ENCODE data around the gene MED9.

DNA sequence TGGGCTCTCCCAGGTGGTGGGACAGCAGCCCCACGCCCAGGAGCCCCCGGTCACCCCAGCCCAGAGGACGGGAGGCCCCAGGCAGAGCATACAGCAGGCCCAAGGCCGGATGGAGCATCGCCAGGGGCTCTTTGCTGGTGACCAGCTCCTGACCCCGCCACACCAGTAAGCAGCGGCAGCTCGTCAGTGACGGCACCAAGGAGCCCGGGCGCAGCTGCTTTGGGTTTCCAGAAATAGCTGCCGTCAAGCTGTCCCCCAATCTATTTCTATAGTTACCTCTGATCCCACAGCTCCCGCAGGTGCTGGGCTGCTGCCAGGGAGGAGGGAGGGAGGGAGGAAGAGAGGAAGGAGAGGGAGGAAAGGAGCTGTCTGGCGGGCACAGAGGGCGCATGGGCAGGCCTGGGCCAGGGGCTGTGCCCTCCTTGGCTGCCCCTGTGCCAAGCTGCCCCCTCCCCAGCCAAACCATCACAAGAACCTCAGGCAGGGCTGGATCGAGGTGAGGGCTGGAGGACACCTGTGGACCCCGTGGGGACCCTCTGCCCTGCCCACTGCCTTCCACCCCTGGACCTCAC, 30.2 kb downstream of the MED9 start:
- TF ChIP-seq, protein P1, sequence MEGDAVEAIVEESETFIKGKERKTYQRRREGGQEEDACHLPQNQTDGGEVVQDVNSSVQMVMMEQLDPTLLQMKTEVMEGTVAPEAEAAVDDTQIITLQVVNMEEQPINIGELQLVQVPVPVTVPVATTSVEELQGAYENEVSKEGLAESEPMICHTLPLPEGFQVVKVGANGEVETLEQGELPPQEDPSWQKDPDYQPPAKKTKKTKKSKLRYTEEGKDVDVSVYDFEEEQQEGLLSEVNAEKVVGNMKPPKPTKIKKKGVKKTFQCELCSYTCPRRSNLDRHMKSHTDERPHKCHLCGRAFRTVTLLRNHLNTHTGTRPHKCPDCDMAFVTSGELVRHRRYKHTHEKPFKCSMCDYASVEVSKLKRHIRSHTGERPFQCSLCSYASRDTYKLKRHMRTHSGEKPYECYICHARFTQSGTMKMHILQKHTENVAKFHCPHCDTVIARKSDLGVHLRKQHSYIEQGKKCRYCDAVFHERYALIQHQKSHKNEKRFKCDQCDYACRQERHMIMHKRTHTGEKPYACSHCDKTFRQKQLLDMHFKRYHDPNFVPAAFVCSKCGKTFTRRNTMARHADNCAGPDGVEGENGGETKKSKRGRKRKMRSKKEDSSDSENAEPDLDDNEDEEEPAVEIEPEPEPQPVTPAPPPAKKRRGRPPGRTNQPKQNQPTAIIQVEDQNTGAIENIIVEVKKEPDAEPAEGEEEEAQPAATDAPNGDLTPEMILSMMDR (IDR thresholded peaks at IDR 0.05; ENCODE audit: low read depth, low read length): no peak
- TF ChIP-seq, protein P2, sequence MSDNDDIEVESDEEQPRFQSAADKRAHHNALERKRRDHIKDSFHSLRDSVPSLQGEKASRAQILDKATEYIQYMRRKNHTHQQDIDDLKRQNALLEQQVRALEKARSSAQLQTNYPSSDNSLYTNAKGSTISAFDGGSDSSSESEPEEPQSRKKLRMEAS (IDR thresholded peaks at IDR 0.05; ENCODE audit: low read depth, low read length): no peak
- no peak for TF ChIP-seq POLR2A (IDR thresholded peaks at IDR 0.05; ENCODE audit: extremely low read depth, insufficient read length)
- no peak for TF ChIP-seq MYC (IDR thresholded peaks at IDR 0.05; ENCODE audit: low read depth, low read length)
